HEK293 (cell line): Measurements from ENCODE around the gene CTSZ.

Experiments
- ATF2 ChIP-seq: fragments of 450-650 bp; formaldehyde crosslinking; IDR thresholded peaks from 2 replicates; pipeline ENCODE4 v1.5.1; 2016; ENCODE audit warnings: missing biosample characterization, missing genetic modification characterization, low read depth
- ZNF501 ChIP-seq: fragments of 450-650 bp; formaldehyde crosslinking; IDR thresholded peaks from 2 replicates; pipeline ENCODE4 v1.5.1; 2016; ENCODE audit warnings: missing biosample characterization, missing genetic modification characterization

GRCh38 chr20:59051666-59052185 is 44.7 kb upstream of the CTSZ start:
- TF ChIP-seq ATF2 (tag by site-specific recombination), result no peak
- TF ChIP-seq ZNF501 (tag by site-specific recombination), result no peak
